HFFc6 (cell line): ENCODE results near the gene SLC22A2. TPM values are rescaled to one million over a fixed set of nuclear protein-coding genes. Genes with fewer than 3 reads are reported as not detected.

Experiments
- DNase-seq: peaks from one replicate; pipeline ENCODE4 v3.0.0-alpha.2; 2018
- H3K27ac Mint-ChIP-seq: 2 replicates; pipeline ENCODE4 v1.8.0; 2020; ENCODE audit warnings: mild to moderate bottlenecking, mixed read lengths
- H3K27me3 Mint-ChIP-seq: 2 replicates; pipeline ENCODE4 v1.8.0; 2021; ENCODE audit warnings: mild to moderate bottlenecking, moderate library complexity, mixed read lengths; ENCODE audit not compliant: insufficient read depth
- H3K36me3 Mint-ChIP-seq: 2 replicates; pipeline ENCODE4 v1.8.0; 2021; ENCODE audit warnings: low read depth, mixed read lengths
- H3K4me1 Mint-ChIP-seq: 2 replicates; pipeline ENCODE4 v1.8.0; 2020; ENCODE audit warnings: low read depth, mixed read lengths
- H3K4me3 Mint-ChIP-seq: 2 replicates; pipeline ENCODE4 v1.8.0; 2020; ENCODE audit warnings: mild to moderate bottlenecking, moderate library complexity, mixed read lengths
- H3K9me3 Mint-ChIP-seq: 2 replicates; pipeline ENCODE4 v1.8.0; 2020; ENCODE audit warnings: mild to moderate bottlenecking, mixed read lengths
- total RNA-seq, 6 experiments: library from RNA; stranded (reverse); fragmentation: NEBNext Ultra II Directional; extraction: Animal tissue kit (Norgen Biotek cat#: 25700); gene quantifications; 2 replicates in 1 of 6; 3 replicates in 5 of 6; pipeline ENCODE4 v1.2.3, GENCODE V29; 2021
- TF ChIP-seq, protein P1 (sequence below): fragments of 200-600 bp; sonication (generic); IDR thresholded peaks from 2 replicates; pipeline ENCODE4 v1.5.0; 2021; ENCODE audit warnings: antibody characterized with exemption, mild to moderate bottlenecking

SLC22A2 gene
- total RNA-seq, 6 experiments from 2014 or later: not detected

DNA sequence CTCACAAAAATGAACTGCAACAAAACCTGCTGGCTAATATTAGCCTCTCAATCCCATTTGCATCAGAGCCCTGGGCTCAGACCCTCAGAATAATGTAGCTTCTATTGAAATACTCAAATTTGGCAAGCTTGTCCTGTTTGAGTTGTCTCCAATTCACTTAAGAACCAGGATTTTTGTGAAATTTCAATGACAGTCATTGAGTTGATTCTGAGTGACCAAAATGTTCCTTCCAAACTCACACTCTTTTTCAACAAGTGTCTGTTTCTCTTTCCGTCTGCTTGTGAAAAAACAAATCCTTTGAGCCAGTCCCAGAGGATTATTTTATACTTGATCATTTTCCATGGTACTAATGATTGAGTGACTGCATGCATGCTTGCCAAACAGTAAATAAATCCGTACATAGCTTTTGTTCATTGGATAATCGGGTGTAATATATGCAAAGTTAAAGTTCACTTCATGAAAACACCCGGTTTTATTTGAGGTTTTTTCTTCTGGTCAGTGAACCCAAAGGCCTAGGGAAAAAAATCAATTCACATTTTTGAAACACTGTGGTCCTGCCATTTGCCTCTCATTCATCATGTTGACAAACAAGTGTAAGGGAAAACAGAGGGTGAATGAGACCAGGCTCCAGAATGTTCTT is 16.4 kb upstream of the SLC22A2 start:
- H3K27ac Mint-ChIP-seq: no peak overlapping the region
- no peak overlapping the region for H3K4me3 Mint-ChIP-seq
- H3K9me3 Mint-ChIP-seq: peaks cover 17% of the 10 kb centered on the region
- DNase-seq: no peak
- H3K27me3 Mint-ChIP-seq: peaks cover 2% of the 10 kb centered on the region; the same call in 1 of the 2 replicates
- TF ChIP-seq, protein P1, sequence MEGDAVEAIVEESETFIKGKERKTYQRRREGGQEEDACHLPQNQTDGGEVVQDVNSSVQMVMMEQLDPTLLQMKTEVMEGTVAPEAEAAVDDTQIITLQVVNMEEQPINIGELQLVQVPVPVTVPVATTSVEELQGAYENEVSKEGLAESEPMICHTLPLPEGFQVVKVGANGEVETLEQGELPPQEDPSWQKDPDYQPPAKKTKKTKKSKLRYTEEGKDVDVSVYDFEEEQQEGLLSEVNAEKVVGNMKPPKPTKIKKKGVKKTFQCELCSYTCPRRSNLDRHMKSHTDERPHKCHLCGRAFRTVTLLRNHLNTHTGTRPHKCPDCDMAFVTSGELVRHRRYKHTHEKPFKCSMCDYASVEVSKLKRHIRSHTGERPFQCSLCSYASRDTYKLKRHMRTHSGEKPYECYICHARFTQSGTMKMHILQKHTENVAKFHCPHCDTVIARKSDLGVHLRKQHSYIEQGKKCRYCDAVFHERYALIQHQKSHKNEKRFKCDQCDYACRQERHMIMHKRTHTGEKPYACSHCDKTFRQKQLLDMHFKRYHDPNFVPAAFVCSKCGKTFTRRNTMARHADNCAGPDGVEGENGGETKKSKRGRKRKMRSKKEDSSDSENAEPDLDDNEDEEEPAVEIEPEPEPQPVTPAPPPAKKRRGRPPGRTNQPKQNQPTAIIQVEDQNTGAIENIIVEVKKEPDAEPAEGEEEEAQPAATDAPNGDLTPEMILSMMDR: no peak
- H3K36me3 Mint-ChIP-seq: peaks cover 5% of the 10 kb centered on the region; the same call in 1 of the 2 replicates
- H3K4me1 Mint-ChIP-seq: no peaks in the 10 kb centered on the region

DNA sequence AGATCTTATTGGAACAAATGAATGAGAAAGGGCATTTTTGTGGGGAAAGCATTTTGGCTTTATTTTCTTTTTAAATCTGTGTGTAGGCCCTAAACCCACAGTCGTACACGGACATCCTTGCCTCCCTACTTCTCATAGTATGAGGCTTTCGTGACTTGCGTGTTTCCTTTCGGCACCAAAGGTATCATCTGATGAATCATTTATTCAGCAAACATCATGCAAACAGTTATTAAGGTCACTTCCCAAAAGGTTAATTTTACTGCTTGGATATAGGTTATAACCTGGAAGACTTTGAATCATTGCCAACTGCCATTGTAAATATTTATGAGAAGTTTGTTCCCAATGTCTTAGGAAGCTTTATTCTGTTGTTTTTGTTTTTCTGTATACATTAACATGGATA is 15.1 kb upstream of the SLC22A2 start:
- no peak for DNase-seq
- peaks cover 2% of the 10 kb centered on the region; the same call in 1 of the 2 replicates for H3K27me3 Mint-ChIP-seq
- TF ChIP-seq, protein P1: no peak
- H3K4me1 Mint-ChIP-seq: no peaks in the 10 kb centered on the region
- H3K36me3 Mint-ChIP-seq: peaks cover 5% of the 10 kb centered on the region; the same call in 1 of the 2 replicates
- no peak overlapping the region for H3K4me3 Mint-ChIP-seq
- H3K9me3 Mint-ChIP-seq: peaks cover 17% of the 10 kb centered on the region
- no peak overlapping the region for H3K27ac Mint-ChIP-seq

DNA sequence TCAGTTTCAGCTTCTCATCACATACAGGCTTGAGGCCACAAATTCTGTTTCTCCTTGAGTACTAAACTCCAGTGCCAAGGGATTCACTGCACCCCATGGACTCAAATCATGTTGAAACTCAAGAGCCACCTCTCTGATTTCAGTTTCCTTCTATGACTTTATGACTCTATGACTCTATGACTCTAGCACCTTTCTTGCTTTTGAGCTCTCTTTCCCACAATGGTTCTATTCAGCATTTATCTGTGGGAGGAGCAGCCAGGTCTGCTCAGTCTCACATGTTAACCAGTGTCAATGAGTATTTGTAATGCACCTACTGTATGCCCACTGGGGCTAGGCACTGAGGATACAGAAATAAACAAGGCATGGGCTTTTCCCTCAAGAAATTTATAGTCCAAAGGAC is 14.6 kb upstream of the SLC22A2 start:
- TF ChIP-seq, protein P1: no peak
- Mint-ChIP-seq H3K4me1 (no peaks in the 10 kb centered on the region), H3K4me3 (no peak overlapping the region), H3K36me3 (peaks cover 5% of the 10 kb centered on the region; the same call in 1 of the 2 replicates), H3K27ac (no peak overlapping the region), H3K9me3 (peaks cover 16% of the 10 kb centered on the region), H3K27me3 (peaks cover 2% of the 10 kb centered on the region; the same call in 1 of the 2 replicates)
- DNase-seq: no peak

DNA sequence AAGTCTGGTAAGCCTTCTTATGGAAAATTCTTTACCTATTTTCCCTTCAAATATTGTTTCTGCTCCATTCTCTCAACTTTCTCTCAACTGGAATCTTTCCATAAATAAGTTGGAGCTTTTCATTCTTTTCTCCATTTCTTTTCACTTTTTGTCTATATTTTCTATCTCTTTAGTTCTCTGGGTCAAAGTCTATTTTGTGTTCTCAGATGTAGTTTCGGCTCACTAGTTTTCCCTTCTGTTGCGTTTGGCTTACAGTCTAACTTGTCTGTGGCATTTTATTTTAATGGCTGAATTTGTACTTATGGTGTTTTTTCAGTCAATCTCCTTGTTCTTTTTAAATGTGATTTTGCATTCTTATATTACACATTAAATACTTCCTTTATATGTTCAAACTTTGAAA is 14.1 kb upstream of the SLC22A2 start:
- peaks cover 5% of the 10 kb centered on the region; the same call in 1 of the 2 replicates for H3K36me3 Mint-ChIP-seq
- no peak for DNase-seq
- H3K4me3 Mint-ChIP-seq: no peak overlapping the region
- TF ChIP-seq, protein P1: no peak
- H3K9me3 Mint-ChIP-seq: peaks cover 20% of the 10 kb centered on the region
- no peak overlapping the region for H3K27ac Mint-ChIP-seq
- H3K4me1 Mint-ChIP-seq: no peaks in the 10 kb centered on the region
- peaks cover 4% of the 10 kb centered on the region; the same call in 1 of the 2 replicates for H3K27me3 Mint-ChIP-seq

DNA sequence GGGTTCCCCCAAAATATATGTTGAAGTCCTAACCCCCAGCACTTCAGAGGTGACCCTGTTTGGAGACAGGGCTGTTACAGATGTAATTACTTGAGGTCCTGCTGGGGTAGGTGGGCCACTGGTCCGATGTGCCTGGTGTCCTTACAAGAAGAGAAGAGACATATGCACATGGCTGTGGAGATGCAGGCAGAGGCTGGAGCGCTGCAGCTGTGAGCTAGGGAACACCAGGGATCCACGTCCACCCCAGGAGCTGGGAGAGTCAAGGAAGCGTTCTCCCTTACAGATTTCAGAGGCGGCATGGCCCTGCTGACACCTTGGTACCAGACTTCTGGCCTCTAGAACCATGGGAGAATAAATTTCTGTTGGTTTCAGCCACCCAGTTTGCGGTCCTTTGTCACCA is 11.7 kb upstream of the SLC22A2 start:
- peaks cover 20% of the 10 kb centered on the region for H3K9me3 Mint-ChIP-seq
- no peaks in the 10 kb centered on the region; the same call in 1 of the 2 replicates for H3K36me3 Mint-ChIP-seq

More for the DNA sequence above, 11.7 kb upstream of the SLC22A2 start:
- no peak for DNase-seq
- H3K4me1 Mint-ChIP-seq: no peaks in the 10 kb centered on the region
- peaks cover 2% of the 10 kb centered on the region for H3K27me3 Mint-ChIP-seq
- TF ChIP-seq, protein P1: no peak
- H3K27ac Mint-ChIP-seq: no peak overlapping the region
- H3K4me3 Mint-ChIP-seq: no peak overlapping the region
